Stimulated activated CD4-positive, alpha-beta T cell treated with anti-CD3 and anti-CD28 coated beads, Interleukin-1b, Interleukin-23, amount 100 ng/mL, for 4 hours (primary cell): Measurements from ENCODE around the gene CYP27B1.

ENCODE experiments used
- DNase-seq, 2 donors: peaks; one replicate each; pipeline ENCODE4 v3.0.0-alpha.2; 2020; ENCODE audit warnings: low read depth in 2 of 2

Gene CYP27B1

GRCh38 chr12:57751788-57752667, 14.8 kb downstream of the CYP27B1 start, which contains the start of gene CDK4:
Gene CDK4 (minus strand): TSS chr12:57752310. CDS start chr12:57751717, 593 bp downstream.
- DNase-seq: peak; percentile 95 to 97

- DNase-seq: no peak
Observed at GRCh38 chr12:57751432-57751787, 15.5 kb downstream of the CYP27B1 start.

- no peak for DNase-seq
Observed at GRCh38 chr12:57750561-57751431, 16.1 kb downstream of the CYP27B1 start.

GRCh38 chr12:57749061-57749460, 17.8 kb downstream of the CYP27B1 start:
- no peak for DNase-seq

GRCh38 chr12:57746025-57746424, 20.9 kb downstream of the CYP27B1 start:
- no peak for DNase-seq

GRCh38 chr12:57745485-57745881, 21.4 kb downstream of the CYP27B1 start:
- no peak for DNase-seq

GRCh38 chr12:57744777-57745484, 21.9 kb downstream of the CYP27B1 start, which contains the start of gene TSPAN31:
Gene TSPAN31 (plus strand): TSS chr12:57745039. CDS start chr12:57745155, 116 bp downstream.
- DNase-seq: peak; percentile 88 to 90

- peak; percentile 56 to 63 for DNase-seq
Observed at GRCh38 chr12:57744194-57744776, 22.6 kb downstream of the CYP27B1 start.

- no peak for DNase-seq
Observed at GRCh38 chr12:57743769-57744168, 23.1 kb downstream of the CYP27B1 start.

- DNase-seq: peak; percentile 53 to 72
Observed at GRCh38 chr12:57741844-57742738, 24.8 kb downstream of the CYP27B1 start.

GRCh38 chr12:57741413-57741789, 25.5 kb downstream of the CYP27B1 start:
- no peak for DNase-seq

- DNase-seq: peak; percentile 37 to 59
Observed at GRCh38 chr12:57740656-57741412, 26.0 kb downstream of the CYP27B1 start.

GRCh38 chr12:57739914-57740538, 26.9 kb downstream of the CYP27B1 start:
- no peak for DNase-seq

- no peak for DNase-seq
Observed at GRCh38 chr12:57739387-57739786, 27.5 kb downstream of the CYP27B1 start.

- no peak for DNase-seq
Observed at GRCh38 chr12:57738661-57739237, 28.1 kb downstream of the CYP27B1 start, which contains the start of gene AGAP2. Gene AGAP2 (minus strand): TSS chr12:57738742. CDS start chr12:57738246, 496 bp downstream.

- no peak for DNase-seq
Observed at GRCh38 chr12:57737467-57738460, 29.1 kb downstream of the CYP27B1 start.

GRCh38 chr12:57736741-57737466, 30.0 kb downstream of the CYP27B1 start:
- no peak for DNase-seq
